Neural progenitor cell (in vitro differentiated cells): ENCODE results near the gene PLA2G15.

Experiments used
- EZH2 ChIP-seq: fragments of 200-600 bp; sonication (generic); IDR thresholded peaks from 2 replicates; pipeline ENCODE4 v1.6.1; 2017; ENCODE audit warnings: antibody characterized with exemption, mild to moderate bottlenecking, moderate library complexity
- EZH2phosphoT487 ChIP-seq: fragments of 200-600 bp; sonication (generic); IDR thresholded peaks from 2 replicates; pipeline ENCODE4 v1.6.1; 2017; ENCODE audit warnings: antibody characterized with exemption
- TF ChIP-seq, protein P1 (sequence below): fragments of 200-600 bp; sonication (generic); IDR thresholded peaks from 2 replicates; pipeline ENCODE4 v1.5.1; 2017; ENCODE audit warnings: antibody characterized with exemption, mild to moderate bottlenecking

DNA sequence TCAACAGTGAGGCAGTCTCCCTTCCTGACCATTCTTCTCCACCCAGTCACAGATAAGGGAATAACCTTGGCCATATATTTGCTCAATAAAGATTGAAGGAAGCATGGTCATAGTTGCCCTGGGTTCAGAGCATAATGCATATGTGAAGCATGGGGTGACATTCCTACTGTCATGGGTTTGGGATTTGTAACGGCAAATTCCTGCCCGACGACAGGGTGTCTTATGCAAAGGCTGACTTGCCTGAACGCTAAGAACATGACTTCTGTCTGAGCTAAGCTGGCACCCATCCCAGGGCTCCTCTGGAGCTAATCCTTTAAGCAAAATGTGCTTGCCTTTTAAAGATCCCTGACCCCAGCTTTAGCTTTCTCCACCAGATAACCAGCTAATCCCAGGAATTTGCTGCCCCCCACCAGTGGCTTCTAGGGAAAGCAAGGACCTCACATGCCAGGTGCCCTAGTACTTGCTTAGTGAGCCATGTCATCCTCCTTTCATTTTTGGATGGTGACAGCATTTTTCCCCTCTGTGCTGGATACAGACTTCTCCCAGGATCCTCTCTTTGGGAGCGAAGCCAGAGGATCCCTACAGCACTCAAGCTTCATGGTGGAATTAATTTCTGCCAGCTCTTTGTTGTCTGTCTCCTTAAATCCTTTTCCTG, 53.9 kb downstream of the PLA2G15 start:
- TF ChIP-seq, protein P1, sequence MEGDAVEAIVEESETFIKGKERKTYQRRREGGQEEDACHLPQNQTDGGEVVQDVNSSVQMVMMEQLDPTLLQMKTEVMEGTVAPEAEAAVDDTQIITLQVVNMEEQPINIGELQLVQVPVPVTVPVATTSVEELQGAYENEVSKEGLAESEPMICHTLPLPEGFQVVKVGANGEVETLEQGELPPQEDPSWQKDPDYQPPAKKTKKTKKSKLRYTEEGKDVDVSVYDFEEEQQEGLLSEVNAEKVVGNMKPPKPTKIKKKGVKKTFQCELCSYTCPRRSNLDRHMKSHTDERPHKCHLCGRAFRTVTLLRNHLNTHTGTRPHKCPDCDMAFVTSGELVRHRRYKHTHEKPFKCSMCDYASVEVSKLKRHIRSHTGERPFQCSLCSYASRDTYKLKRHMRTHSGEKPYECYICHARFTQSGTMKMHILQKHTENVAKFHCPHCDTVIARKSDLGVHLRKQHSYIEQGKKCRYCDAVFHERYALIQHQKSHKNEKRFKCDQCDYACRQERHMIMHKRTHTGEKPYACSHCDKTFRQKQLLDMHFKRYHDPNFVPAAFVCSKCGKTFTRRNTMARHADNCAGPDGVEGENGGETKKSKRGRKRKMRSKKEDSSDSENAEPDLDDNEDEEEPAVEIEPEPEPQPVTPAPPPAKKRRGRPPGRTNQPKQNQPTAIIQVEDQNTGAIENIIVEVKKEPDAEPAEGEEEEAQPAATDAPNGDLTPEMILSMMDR: no peak
- no peak for TF ChIP-seq EZH2
- no peak for TF ChIP-seq EZH2phosphoT487
